SH-SY5Y (cell line): ENCODE results near the gene FASTKD2.

Source experiments
- GATA2 ChIP-seq: IDR thresholded peaks from 2 replicates; pipeline ENCODE4 v1.6.1; 2011; ENCODE audit warnings: mild to moderate bottlenecking, low read depth, low read length
- GATA3 ChIP-seq: IDR thresholded peaks from 2 replicates; pipeline ENCODE4 v1.6.1; 2011; ENCODE audit warnings: low read depth, mild to moderate bottlenecking, low read length, moderate library complexity

GRCh38 chr2:206784559-206785353 lies 19.4 kb downstream of the FASTKD2 start:
- TF ChIP-seq GATA3 (no peak), GATA2 (no peak)
